Mammary epithelial cell (primary cell): ENCODE results near the gene HDAC4.

Source experiments
- EZH2 ChIP-seq: IDR thresholded peaks from 2 replicates; pipeline ENCODE4 v1.6.1; 2012; ENCODE audit warnings: low read length, inconsistent platforms, borderline replicate concordance
- TF ChIP-seq, protein P1 (sequence below), 2 donors: IDR thresholded peaks in 1 of 2; conservative IDR thresholded peaks in 1 of 2; 2 replicates each; pipeline ENCODE4 v1.5.1; 2011 to 2012; ENCODE audit warnings: inconsistent platforms in 2 of 2, low read length in 2 of 2, mild to moderate bottlenecking in 2 of 2, control low read depth in 1 of 2, low read depth in 1 of 2; ENCODE audit not compliant: insufficient read depth in 1 of 2; ENCODE audit errors: extremely low read depth in 1 of 2

- TF ChIP-seq, protein P1, sequence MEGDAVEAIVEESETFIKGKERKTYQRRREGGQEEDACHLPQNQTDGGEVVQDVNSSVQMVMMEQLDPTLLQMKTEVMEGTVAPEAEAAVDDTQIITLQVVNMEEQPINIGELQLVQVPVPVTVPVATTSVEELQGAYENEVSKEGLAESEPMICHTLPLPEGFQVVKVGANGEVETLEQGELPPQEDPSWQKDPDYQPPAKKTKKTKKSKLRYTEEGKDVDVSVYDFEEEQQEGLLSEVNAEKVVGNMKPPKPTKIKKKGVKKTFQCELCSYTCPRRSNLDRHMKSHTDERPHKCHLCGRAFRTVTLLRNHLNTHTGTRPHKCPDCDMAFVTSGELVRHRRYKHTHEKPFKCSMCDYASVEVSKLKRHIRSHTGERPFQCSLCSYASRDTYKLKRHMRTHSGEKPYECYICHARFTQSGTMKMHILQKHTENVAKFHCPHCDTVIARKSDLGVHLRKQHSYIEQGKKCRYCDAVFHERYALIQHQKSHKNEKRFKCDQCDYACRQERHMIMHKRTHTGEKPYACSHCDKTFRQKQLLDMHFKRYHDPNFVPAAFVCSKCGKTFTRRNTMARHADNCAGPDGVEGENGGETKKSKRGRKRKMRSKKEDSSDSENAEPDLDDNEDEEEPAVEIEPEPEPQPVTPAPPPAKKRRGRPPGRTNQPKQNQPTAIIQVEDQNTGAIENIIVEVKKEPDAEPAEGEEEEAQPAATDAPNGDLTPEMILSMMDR (conservative IDR thresholded peaks at IDR 0.05 in 1 of 2, IDR thresholded peaks at IDR 0.05 in 1 of 2; ENCODE audit: extremely low read depth in 1 of 2, insufficient read depth in 1 of 2, low read depth in 1 of 2, low read length in 2 of 2), result no peak
- TF ChIP-seq EZH2, result no peak
Observed at GRCh38 chr2:239208465-239209180, 192.2 kb downstream of the HDAC4 start.
